ENCODE measurements around the gene ARHGEF19. TPM values are rescaled to one million over a fixed set of nuclear protein-coding genes. Genes with fewer than 3 reads are reported as not detected.
"Not testable (repeated sequence)": the region's sequence is repeated elsewhere in the genome, so short reads cannot be mapped to it uniquely, and the experiment has no call there.

Gene ARHGEF19
- total RNA-seq, 1 experiment from 2014 or later = 3.8 TPM

- H3K27ac ChIP-seq = 0 out of 2 replicates have a peak overlapping the region, but pooled peaks have one; percentile 17
- no peaks in the 10 kb centered on the region for H3K27me3 ChIP-seq (replicated peaks)
- H3K36me3 ChIP-seq = peaks cover 53% of the 10 kb centered on the region
- H3K4me3 ChIP-seq = no peak overlapping the region
- H3K4me1 ChIP-seq (replicated peaks) = peaks cover 29% of the 10 kb centered on the region
- DNase-seq (ENCODE audit: low read depth in 1 of 2, low spot score in 2 of 2) = peak; percentile 62 to 66
- H3K9me3 ChIP-seq (replicated peaks) = no peaks in the 10 kb centered on the region
Observed at GRCh38 chr1:16248603-16249516, 36.4 kb upstream of the ARHGEF19 start.

GRCh38 chr1:16248007-16248436 lies 35.6 kb upstream of the ARHGEF19 start:
- DNase-seq (ENCODE audit: low read depth in 1 of 2, low spot score in 2 of 2) = no peak
- Histone ChIP-seq H3K4me3 (no peak overlapping the region), H3K27ac (0 out of 2 replicates have a peak overlapping the region, but pooled peaks have one; percentile 17), H3K27me3 (replicated peaks) (no peaks in the 10 kb centered on the region), H3K36me3 (peaks cover 47% of the 10 kb centered on the region), H3K9me3 (replicated peaks) (no peaks in the 10 kb centered on the region), H3K4me1 (replicated peaks) (peaks cover 31% of the 10 kb centered on the region)

GRCh38 chr1:16247441-16247840 lies 35.0 kb upstream of the ARHGEF19 start:
- Histone ChIP-seq H3K27ac (no peak overlapping the region), H3K4me1 (replicated peaks) (peaks cover 31% of the 10 kb centered on the region)

GRCh38 chr1:16246961-16247360 lies 34.5 kb upstream of the ARHGEF19 start:
- no peaks in the 10 kb centered on the region for H3K9me3 ChIP-seq (replicated peaks)
- no peaks in the 10 kb centered on the region for H3K27me3 ChIP-seq (replicated peaks)
- peaks cover 31% of the 10 kb centered on the region for H3K4me1 ChIP-seq (replicated peaks)
- peaks cover 36% of the 10 kb centered on the region for H3K36me3 ChIP-seq
- H3K27ac ChIP-seq = no peak overlapping the region
- no peak for DNase-seq (ENCODE audit: low read depth in 1 of 2, low spot score in 2 of 2)
- no peak overlapping the region for H3K4me3 ChIP-seq

More at GRCh38 chr1:16247441-16247840, 35.0 kb upstream of the ARHGEF19 start:
- H3K36me3 ChIP-seq = peaks cover 41% of the 10 kb centered on the region
- DNase-seq (ENCODE audit: low read depth in 1 of 2, low spot score in 2 of 2) = no peak
- H3K4me3 ChIP-seq = no peak overlapping the region
- no peaks in the 10 kb centered on the region for H3K27me3 ChIP-seq (replicated peaks)
- H3K9me3 ChIP-seq (replicated peaks) = no peaks in the 10 kb centered on the region

- Histone ChIP-seq H3K4me1 (replicated peaks) (peaks cover 31% of the 10 kb centered on the region), H3K36me3 (peaks cover 29% of the 10 kb centered on the region)
- not testable (repeated sequence) for H3K27me3 ChIP-seq (replicated peaks); DNase-seq (ENCODE audit: low read depth in 1 of 2, low spot score in 2 of 2); H3K4me3 ChIP-seq; H3K9me3 ChIP-seq (replicated peaks); H3K27ac ChIP-seq
Observed at GRCh38 chr1:16246239-16246638, 33.8 kb upstream of the ARHGEF19 start.

- Histone ChIP-seq H3K36me3 (peaks cover 23% of the 10 kb centered on the region), H3K9me3 (replicated peaks) (no peaks in the 10 kb centered on the region), H3K27ac (no peak overlapping the region), H3K27me3 (replicated peaks) (no peaks in the 10 kb centered on the region), H3K4me1 (replicated peaks) (peaks cover 27% of the 10 kb centered on the region), H3K4me3 (no peak overlapping the region)
- no peak for DNase-seq (ENCODE audit: low read depth in 1 of 2, low spot score in 2 of 2)
Observed at GRCh38 chr1:16245476-16246196, 33.2 kb upstream of the ARHGEF19 start.

GRCh38 chr1:16244650-16245285 lies 32.3 kb upstream of the ARHGEF19 start:
- Histone ChIP-seq H3K9me3 (replicated peaks) (no peaks in the 10 kb centered on the region), H3K36me3 (peaks cover 17% of the 10 kb centered on the region), H3K4me3 (no peak overlapping the region), H3K27me3 (replicated peaks) (no peaks in the 10 kb centered on the region), H3K27ac (no peak overlapping the region), H3K4me1 (replicated peaks) (peaks cover 22% of the 10 kb centered on the region)
- DNase-seq (ENCODE audit: low read depth in 1 of 2, low spot score in 2 of 2) = no peak

GRCh38 chr1:16243936-16244649 lies 31.6 kb upstream of the ARHGEF19 start:
- Histone ChIP-seq H3K9me3 (replicated peaks) (no peaks in the 10 kb centered on the region), H3K4me3 (no peak overlapping the region), H3K4me1 (replicated peaks) (peaks cover 18% of the 10 kb centered on the region), H3K27ac (no peak overlapping the region), H3K27me3 (replicated peaks) (no peaks in the 10 kb centered on the region), H3K36me3 (peaks cover 16% of the 10 kb centered on the region)
- DNase-seq (ENCODE audit: low read depth in 1 of 2, low spot score in 2 of 2) = peak; percentile 66 to 76

GRCh38 chr1:16243215-16243610 lies 30.8 kb upstream of the ARHGEF19 start:
- no peak for DNase-seq (ENCODE audit: low read depth in 1 of 2, low spot score in 2 of 2)

GRCh38 chr1:16242556-16243214 lies 30.2 kb upstream of the ARHGEF19 start:
- H3K4me3 ChIP-seq = no peak overlapping the region
- H3K4me1 ChIP-seq (replicated peaks) = peaks cover 9% of the 10 kb centered on the region

More at GRCh38 chr1:16243215-16243610, 30.8 kb upstream of the ARHGEF19 start:
- Histone ChIP-seq H3K9me3 (replicated peaks) (no peaks in the 10 kb centered on the region), H3K4me3 (no peak overlapping the region), H3K27ac (no peak overlapping the region), H3K4me1 (replicated peaks) (peaks cover 9% of the 10 kb centered on the region), H3K36me3 (peaks cover 16% of the 10 kb centered on the region), H3K27me3 (replicated peaks) (no peaks in the 10 kb centered on the region)

GRCh38 chr1:16241221-16241708 lies 28.8 kb upstream of the ARHGEF19 start:
- Histone ChIP-seq H3K27me3 (replicated peaks) (no peaks in the 10 kb centered on the region), H3K4me3 (no peak overlapping the region), H3K4me1 (replicated peaks) (peaks cover 21% of the 10 kb centered on the region), H3K27ac (no peak overlapping the region), H3K9me3 (replicated peaks) (no peaks in the 10 kb centered on the region), H3K36me3 (no peaks in the 10 kb centered on the region)
- DNase-seq (ENCODE audit: low read depth in 1 of 2, low spot score in 2 of 2) = no peak

More at GRCh38 chr1:16242556-16243214, 30.2 kb upstream of the ARHGEF19 start:
- DNase-seq (ENCODE audit: low read depth in 1 of 2, low spot score in 2 of 2) = no peak
- Histone ChIP-seq H3K36me3 (peaks cover 12% of the 10 kb centered on the region), H3K27ac (no peak overlapping the region), H3K27me3 (replicated peaks) (no peaks in the 10 kb centered on the region), H3K9me3 (replicated peaks) (no peaks in the 10 kb centered on the region)

- no peak overlapping the region for H3K4me3 ChIP-seq
- no peak overlapping the region for H3K27ac ChIP-seq
Observed at GRCh38 chr1:16239972-16240491, 27.6 kb upstream of the ARHGEF19 start.

More at GRCh38 chr1:16239972-16240491, 27.6 kb upstream of the ARHGEF19 start:
- DNase-seq (ENCODE audit: low read depth in 1 of 2, low spot score in 2 of 2) = no peak
- Histone ChIP-seq H3K27me3 (replicated peaks) (no peaks in the 10 kb centered on the region), H3K4me1 (replicated peaks) (peaks cover 24% of the 10 kb centered on the region), H3K9me3 (replicated peaks) (no peaks in the 10 kb centered on the region), H3K36me3 (no peaks in the 10 kb centered on the region)

All from SJSA1 (cell line).